Measurements from ENCODE around the gene MEP1A. TPM values are rescaled to one million over a fixed set of nuclear protein-coding genes. Genes with fewer than 3 reads are reported as not detected.
"Not testable (repeated sequence)": the region's sequence is repeated elsewhere in the genome, so short reads cannot be mapped to it uniquely, and the experiment has no call there.

Gene MEP1A
- polyA plus RNA-seq (2013), result not detected in 2 replicates

GRCh38 chr6:46793138-46793537, at the start of gene MEP1A:
MEP1A (plus strand) TSS chr6:46793389; CDS start chr6:46793399, 10 bp downstream.
- Histone ChIP-seq H3K23ac (ENCODE audit: low read length) (no peak within 1 kb of the TSS), H2AFZ (ENCODE audit: insufficient read depth, low read length, poor library complexity) (no peak within 1 kb of the TSS), H3K79me2 (ENCODE audit: control insufficient read depth, insufficient read depth, low read length, poor library complexity) (no peaks in the 10 kb centered on the region), H4K91ac (ENCODE audit: low read depth, low read length) (no peak within 1 kb of the TSS), H3K27me3 (ENCODE audit: insufficient read depth, low read length) (no peaks in the 10 kb centered on the region), H3K4me3 (ENCODE audit: low read depth, low read length) (no peak within 1 kb of the TSS), H2AK5ac (ENCODE audit: low read length) (no peak within 1 kb of the TSS), H2BK5ac (ENCODE audit: low read depth, low read length, poor library complexity) (no peak within 1 kb of the TSS), H3K4me1 (ENCODE audit: control insufficient read depth in 1 of 2, insufficient read depth in 2 of 2, low read length in 2 of 2) (no peaks in the 10 kb centered on the region), H3K9me3 (ENCODE audit: insufficient read depth, low read depth, low read length) (no peaks in the 10 kb centered on the region), H3K14ac (ENCODE audit: low read length) (no peak within 1 kb of the TSS), H3K4ac (ENCODE audit: low read depth, low read length) (no peak within 1 kb of the TSS), H2BK12ac (ENCODE audit: low read length) (no peak within 1 kb of the TSS), H3K79me1 (ENCODE audit: low read length) (no peaks in the 10 kb centered on the region), H3K27ac (ENCODE audit: low read depth, low read length) (no peak within 1 kb of the TSS), H4K8ac (ENCODE audit: low read depth, low read length) (no peak within 1 kb of the TSS), H3K36me3 (ENCODE audit: control insufficient read depth in 1 of 2, insufficient read depth in 2 of 2, low read length in 2 of 2) (no peaks in the 10 kb centered on the region), H3K9ac (ENCODE audit: low read length) (no peak within 1 kb of the TSS), H3K4me2 (ENCODE audit: low read length) (no peak within 1 kb of the TSS), H3K18ac (ENCODE audit: low read length) (no peak within 1 kb of the TSS), H4K12ac (ENCODE audit: low read depth, low read length) (no peak within 1 kb of the TSS), H2BK120ac (ENCODE audit: insufficient read depth, low read length, poor library complexity) (no peak within 1 kb of the TSS)
- no CpG with 5 or more reads among the region's 8 CpGs for WGBS (ENCODE audit: extremely low coverage, insufficient coverage, insufficient read length)
- no peak for DNase-seq

- Histone ChIP-seq H3K79me1 (ENCODE audit: low read length) (no peaks in the 10 kb centered on the region), H2AK5ac (ENCODE audit: low read length) (no peak overlapping the region), H2BK5ac (ENCODE audit: low read depth, low read length, poor library complexity) (no peak overlapping the region), H2AFZ (ENCODE audit: insufficient read depth, low read length, poor library complexity) (no peak overlapping the region), H3K79me2 (ENCODE audit: control insufficient read depth, insufficient read depth, low read length, poor library complexity) (no peaks in the 10 kb centered on the region), H3K18ac (ENCODE audit: low read length) (no peak overlapping the region), H4K12ac (ENCODE audit: low read depth, low read length) (no peak overlapping the region), H3K14ac (ENCODE audit: low read length) (no peak overlapping the region), H3K9ac (ENCODE audit: low read length) (no peak overlapping the region), H3K4ac (ENCODE audit: low read depth, low read length) (no peak overlapping the region), H4K91ac (ENCODE audit: low read depth, low read length) (no peak overlapping the region), H4K8ac (ENCODE audit: low read depth, low read length) (no peak overlapping the region), H3K27ac (ENCODE audit: low read depth, low read length) (no peak overlapping the region), H3K23ac (ENCODE audit: low read length) (no peak overlapping the region), H3K4me3 (ENCODE audit: low read depth, low read length) (no peak overlapping the region), H3K4me1 (ENCODE audit: control insufficient read depth in 1 of 2, insufficient read depth in 2 of 2, low read length in 2 of 2) (no peaks in the 10 kb centered on the region), H3K36me3 (ENCODE audit: control insufficient read depth in 1 of 2, insufficient read depth in 2 of 2, low read length in 2 of 2) (no peaks in the 10 kb centered on the region), H3K9me3 (ENCODE audit: insufficient read depth, low read depth, low read length) (no peaks in the 10 kb centered on the region), H2BK12ac (ENCODE audit: low read length) (no peak overlapping the region), H2BK120ac (ENCODE audit: insufficient read depth, low read length, poor library complexity) (no peak overlapping the region), H3K27me3 (ENCODE audit: insufficient read depth, low read length) (no peaks in the 10 kb centered on the region), H3K4me2 (ENCODE audit: low read length) (no peak overlapping the region)
- WGBS (ENCODE audit: extremely low coverage, insufficient coverage, insufficient read length), result no CpG with 5 or more reads among the region's 1 CpG
- no peak for DNase-seq
Measured at GRCh38 chr6:46743425-46744158, 49.6 kb upstream of the MEP1A start.

GRCh38 chr6:46744159-46744725, 48.9 kb upstream of the MEP1A start:
- not testable (repeated sequence) for H3K4me1 ChIP-seq (ENCODE audit: control insufficient read depth in 1 of 2, insufficient read depth in 2 of 2, low read length in 2 of 2); H3K79me1 ChIP-seq (ENCODE audit: low read length); H2AK5ac ChIP-seq (ENCODE audit: low read length); H3K4me3 ChIP-seq (ENCODE audit: low read depth, low read length); H2BK120ac ChIP-seq (ENCODE audit: insufficient read depth, low read length, poor library complexity); H3K27ac ChIP-seq (ENCODE audit: low read depth, low read length); H4K8ac ChIP-seq (ENCODE audit: low read depth, low read length); H3K4me2 ChIP-seq (ENCODE audit: low read length); H4K91ac ChIP-seq (ENCODE audit: low read depth, low read length); H3K36me3 ChIP-seq (ENCODE audit: control insufficient read depth in 1 of 2, insufficient read depth in 2 of 2, low read length in 2 of 2); H3K9ac ChIP-seq (ENCODE audit: low read length); H3K79me2 ChIP-seq (ENCODE audit: control insufficient read depth, insufficient read depth, low read length, poor library complexity); H3K27me3 ChIP-seq (ENCODE audit: insufficient read depth, low read length); H3K18ac ChIP-seq (ENCODE audit: low read length); H4K12ac ChIP-seq (ENCODE audit: low read depth, low read length); H2BK12ac ChIP-seq (ENCODE audit: low read length); H2AFZ ChIP-seq (ENCODE audit: insufficient read depth, low read length, poor library complexity); H2BK5ac ChIP-seq (ENCODE audit: low read depth, low read length, poor library complexity); H3K23ac ChIP-seq (ENCODE audit: low read length); H3K9me3 ChIP-seq (ENCODE audit: insufficient read depth, low read depth, low read length); DNase-seq; H3K4ac ChIP-seq (ENCODE audit: low read depth, low read length); H3K14ac ChIP-seq (ENCODE audit: low read length)
- WGBS (ENCODE audit: extremely low coverage, insufficient coverage, insufficient read length), result no CpG with 5 or more reads among the region's 3 CpGs

GRCh38 chr6:46745973-46746372, 47.2 kb upstream of the MEP1A start:
- Histone ChIP-seq H3K4me2 (ENCODE audit: low read length) (no peak overlapping the region), H4K12ac (ENCODE audit: low read depth, low read length) (no peak overlapping the region), H3K79me2 (ENCODE audit: control insufficient read depth, insufficient read depth, low read length, poor library complexity) (no peaks in the 10 kb centered on the region), H3K9ac (ENCODE audit: low read length) (no peak overlapping the region), H3K18ac (ENCODE audit: low read length) (no peak overlapping the region), H2AK5ac (ENCODE audit: low read length) (no peak overlapping the region), H3K27me3 (ENCODE audit: insufficient read depth, low read length) (no peaks in the 10 kb centered on the region), H4K91ac (ENCODE audit: low read depth, low read length) (no peak overlapping the region), H3K14ac (ENCODE audit: low read length) (no peak overlapping the region), H3K9me3 (ENCODE audit: insufficient read depth, low read depth, low read length) (no peaks in the 10 kb centered on the region), H3K4me1 (ENCODE audit: control insufficient read depth in 1 of 2, insufficient read depth in 2 of 2, low read length in 2 of 2) (no peaks in the 10 kb centered on the region), H3K27ac (ENCODE audit: low read depth, low read length) (no peak overlapping the region), H3K4me3 (ENCODE audit: low read depth, low read length) (no peak overlapping the region), H3K23ac (ENCODE audit: low read length) (no peak overlapping the region), H2AFZ (ENCODE audit: insufficient read depth, low read length, poor library complexity) (no peak overlapping the region), H3K79me1 (ENCODE audit: low read length) (no peaks in the 10 kb centered on the region), H3K4ac (ENCODE audit: low read depth, low read length) (no peak overlapping the region), H4K8ac (ENCODE audit: low read depth, low read length) (no peak overlapping the region), H2BK5ac (ENCODE audit: low read depth, low read length, poor library complexity) (no peak overlapping the region), H2BK120ac (ENCODE audit: insufficient read depth, low read length, poor library complexity) (no peak overlapping the region), H2BK12ac (ENCODE audit: low read length) (no peak overlapping the region), H3K36me3 (ENCODE audit: control insufficient read depth in 1 of 2, insufficient read depth in 2 of 2, low read length in 2 of 2) (no peaks in the 10 kb centered on the region)
- no CpG with 5 or more reads among the region's 2 CpGs for WGBS (ENCODE audit: extremely low coverage, insufficient coverage, insufficient read length)
- DNase-seq, result no peak

Measured in trophoblast cell (in vitro differentiated cells and primary cell).